Mammary epithelial cell (primary cell): Measurements from ENCODE around the gene MELTF.

Experiments
- CTCF ChIP-seq, 2 donors: IDR thresholded peaks in 1 of 2; conservative IDR thresholded peaks in 1 of 2; 2 replicates each; pipeline ENCODE4 v1.5.1; 2011 to 2012; ENCODE audit warnings: inconsistent platforms in 2 of 2, low read length in 2 of 2, mild to moderate bottlenecking in 2 of 2, control low read depth in 1 of 2, low read depth in 1 of 2; ENCODE audit not compliant: insufficient read depth in 1 of 2; ENCODE audit errors: extremely low read depth in 1 of 2
- EZH2 ChIP-seq: IDR thresholded peaks from 2 replicates; pipeline ENCODE4 v1.6.1; 2012; ENCODE audit warnings: low read length, inconsistent platforms, borderline replicate concordance

DNA sequence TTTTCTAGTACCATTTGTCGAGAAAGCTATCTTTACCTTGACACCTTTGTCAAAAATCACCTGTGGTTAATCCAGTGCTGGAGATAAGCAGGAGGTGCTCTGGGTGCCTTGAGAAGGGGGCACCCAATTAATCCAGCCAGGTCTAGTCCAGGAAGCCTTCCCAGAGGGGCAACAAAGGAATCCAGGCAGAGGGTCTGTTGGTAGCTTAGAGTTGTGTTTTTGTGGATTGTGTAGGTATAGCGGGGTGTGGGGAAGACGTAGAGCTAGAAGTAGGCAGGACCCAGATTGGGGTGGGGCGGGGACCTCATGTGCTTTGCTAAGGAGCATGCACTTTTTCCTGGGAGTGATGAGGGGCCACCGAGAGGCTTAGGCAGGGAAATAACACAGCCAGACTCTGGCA, 55.0 kb downstream of the MELTF start:
- no peak for TF ChIP-seq CTCF (conservative IDR thresholded peaks at IDR 0.05 in 1 of 2, IDR thresholded peaks at IDR 0.05 in 1 of 2; ENCODE audit: extremely low read depth in 1 of 2, insufficient read depth in 1 of 2, low read depth in 1 of 2, low read length in 2 of 2)
- TF ChIP-seq EZH2 = no peak
